Tibial artery (tissue), 4 donors: ENCODE results near the gene MBNL2.

ENCODE experiments used
- DNase-seq, 2 donors: peaks; one replicate each; pipeline ENCODE4 v3.0.0-alpha.2; 2019
- H3K27ac ChIP-seq, 2 donors: fragments of 200-600 bp; sonication (generic) in 1 of 2; 1 replicate in 1 of 2; 2 replicates in 1 of 2; pipeline ENCODE4 v1.5.1; 2018 to 2019; ENCODE audit warnings: mild to moderate bottlenecking in 1 of 2
- H3K27me3 ChIP-seq, 2 donors: fragments of 200-600 bp; sonication (generic) in 1 of 2; one replicate each; pipeline versions ENCODE4 v1.5.1 to v1.6.0; 2016 to 2019
- H3K36me3 ChIP-seq, 3 donors: fragments of 200-600 bp; sonication (generic) in 2 of 3; one replicate each; pipeline ENCODE4 v1.5.1; 2016 to 2019; ENCODE audit warnings: mild to moderate bottlenecking in 2 of 3
- H3K4me1 ChIP-seq, 4 donors: fragments of 200-600 bp; sonication (generic) in 2 of 4; 1 replicate in 3 of 4; 2 replicates in 1 of 4; pipeline ENCODE4 v1.5.1; 2016 to 2019
- H3K4me3 ChIP-seq, 2 donors: fragments of 200-600 bp; sonication (generic) in 1 of 2; 1 replicate in 1 of 2; 2 replicates in 1 of 2; pipeline ENCODE4 v1.5.1; 2018 to 2019; ENCODE audit warnings: mild to moderate bottlenecking in 2 of 2
- H3K9me3 ChIP-seq, 3 donors: fragments of 200-600 bp; sonication (generic) in 1 of 3; one replicate each; pipeline ENCODE4 v1.5.1; 2016 to 2019
- intact Hi-C: fragments of 100-400 bp; cut with DNase I; formaldehyde crosslinking; loops from one replicate; pipeline ENCODE4 v1.15.0; 2023; ENCODE audit warnings: low total_unique reads
- TF ChIP-seq, protein P1 (sequence below), 2 experiments: fragments of 200-600 bp in 1 of 2; fragments of 450-650 bp in 1 of 2; IDR thresholded peaks; one replicate each; pipeline ENCODE4 v1.5.1; 2017 to 2019; ENCODE audit warnings: antibody characterized with exemption in 2 of 2, mild to moderate bottlenecking in 1 of 2, moderate library complexity in 1 of 2

MBNL2 gene

DNA sequence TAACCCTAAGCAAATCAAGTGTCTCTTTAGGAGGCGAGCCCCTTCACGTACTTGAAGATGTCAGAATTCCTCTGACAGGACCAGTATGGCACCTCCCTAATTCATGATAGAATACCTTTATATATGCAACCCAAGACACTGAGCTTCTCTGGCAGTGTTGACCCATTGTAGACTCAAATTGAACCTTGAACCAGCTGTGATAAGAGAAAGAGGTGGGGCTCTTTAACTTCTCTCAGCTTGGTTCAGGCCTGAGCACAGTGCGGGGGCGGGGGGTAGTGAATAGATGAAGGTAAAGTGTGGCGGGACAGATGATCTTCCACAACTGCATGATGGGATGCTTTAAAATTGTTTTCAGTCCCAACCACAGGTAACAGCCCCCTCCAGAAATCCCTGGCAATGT is 12.1 kb downstream of the MBNL2 start:
- intact Hi-C loops = no loop called here
- H3K27me3 ChIP-seq = no peaks in the 10 kb centered on the region
- no peak overlapping the region for H3K27ac ChIP-seq
- H3K4me1 ChIP-seq = peaks cover 0 to 93% (median 47%) of the 10 kb centered on the region in 4 donors
- H3K36me3 ChIP-seq = no peaks in the 10 kb centered on the region
- TF ChIP-seq, protein P1, sequence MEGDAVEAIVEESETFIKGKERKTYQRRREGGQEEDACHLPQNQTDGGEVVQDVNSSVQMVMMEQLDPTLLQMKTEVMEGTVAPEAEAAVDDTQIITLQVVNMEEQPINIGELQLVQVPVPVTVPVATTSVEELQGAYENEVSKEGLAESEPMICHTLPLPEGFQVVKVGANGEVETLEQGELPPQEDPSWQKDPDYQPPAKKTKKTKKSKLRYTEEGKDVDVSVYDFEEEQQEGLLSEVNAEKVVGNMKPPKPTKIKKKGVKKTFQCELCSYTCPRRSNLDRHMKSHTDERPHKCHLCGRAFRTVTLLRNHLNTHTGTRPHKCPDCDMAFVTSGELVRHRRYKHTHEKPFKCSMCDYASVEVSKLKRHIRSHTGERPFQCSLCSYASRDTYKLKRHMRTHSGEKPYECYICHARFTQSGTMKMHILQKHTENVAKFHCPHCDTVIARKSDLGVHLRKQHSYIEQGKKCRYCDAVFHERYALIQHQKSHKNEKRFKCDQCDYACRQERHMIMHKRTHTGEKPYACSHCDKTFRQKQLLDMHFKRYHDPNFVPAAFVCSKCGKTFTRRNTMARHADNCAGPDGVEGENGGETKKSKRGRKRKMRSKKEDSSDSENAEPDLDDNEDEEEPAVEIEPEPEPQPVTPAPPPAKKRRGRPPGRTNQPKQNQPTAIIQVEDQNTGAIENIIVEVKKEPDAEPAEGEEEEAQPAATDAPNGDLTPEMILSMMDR (IDR thresholded peaks at IDR 0.05) = no peak
- no peak for DNase-seq
- H3K4me3 ChIP-seq = no peak overlapping the region
- H3K9me3 ChIP-seq = no peaks in the 10 kb centered on the region

DNA sequence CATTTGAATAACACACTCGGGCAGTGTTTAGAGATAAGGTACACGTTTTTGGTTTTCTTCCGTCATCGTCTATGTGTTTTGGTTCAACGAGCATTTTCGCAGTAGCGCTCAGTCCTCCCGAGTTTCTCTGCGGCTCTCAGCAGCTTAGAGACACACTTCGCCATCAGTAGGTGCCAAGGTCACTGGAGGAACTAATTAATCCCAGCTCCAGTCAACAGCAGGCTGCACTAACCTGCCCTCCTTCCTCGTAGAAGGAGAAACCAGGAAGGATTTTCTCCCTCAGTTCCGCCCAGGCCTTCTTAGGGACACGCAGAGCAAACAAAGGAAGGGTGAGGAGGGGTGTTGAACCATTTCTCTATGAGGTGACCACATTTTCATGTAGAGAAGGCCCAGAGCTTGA is 12.6 kb downstream of the MBNL2 start:
- Histone ChIP-seq H3K4me1 (peaks cover 0 to 93% (median 48%) of the 10 kb centered on the region in 4 donors), H3K27me3 (no peaks in the 10 kb centered on the region), H3K36me3 (no peaks in the 10 kb centered on the region), H3K9me3 (no peaks in the 10 kb centered on the region), H3K4me3 (no peak overlapping the region), H3K27ac (no peak overlapping the region)
- intact Hi-C loops = no loop called here
- no peak for DNase-seq
- TF ChIP-seq, protein P1 (IDR thresholded peaks at IDR 0.05) = no peak

DNA sequence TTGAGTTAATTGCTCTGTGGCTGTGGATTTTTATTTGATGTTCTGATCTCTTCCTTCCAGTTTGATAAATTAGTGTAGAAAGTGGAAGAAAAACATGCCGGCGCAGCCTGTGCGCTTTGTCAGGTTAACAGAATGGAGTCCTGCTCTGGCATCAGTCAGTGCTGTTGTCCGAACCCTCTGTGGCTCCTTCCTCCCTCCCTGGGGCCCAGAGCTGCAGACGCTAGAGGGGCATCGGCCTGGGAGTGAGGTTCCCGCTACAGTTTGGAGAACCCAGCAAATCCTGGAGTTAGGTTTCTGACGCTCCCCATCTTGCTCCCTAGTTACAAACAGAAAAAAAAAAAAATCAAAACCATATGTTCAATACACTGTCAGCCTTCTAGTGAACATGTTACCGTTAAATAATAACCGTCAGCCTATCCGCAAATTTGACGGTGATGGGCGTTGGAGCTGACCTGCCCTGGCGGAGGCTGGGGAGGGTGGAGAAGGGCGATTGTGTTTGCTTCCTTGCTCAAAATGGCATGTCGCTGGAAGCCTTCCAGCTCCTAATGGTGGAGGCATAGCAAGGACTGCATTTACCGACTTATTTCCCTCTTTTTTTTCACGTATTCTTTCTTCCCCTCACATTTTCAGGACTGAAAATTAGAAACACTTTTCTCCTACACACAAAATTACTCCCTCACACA is 13.6 kb downstream of the MBNL2 start:
- Histone ChIP-seq H3K27ac (peak overlapping the region; percentile 3 to 29), H3K9me3 (no peaks in the 10 kb centered on the region), H3K4me3 (peak overlapping the region; percentile 4 to 29), H3K36me3 (no peaks in the 10 kb centered on the region), H3K4me1 (peaks cover 0 to 93% (median 51%) of the 10 kb centered on the region in 4 donors), H3K27me3 (no peaks in the 10 kb centered on the region)
- intact Hi-C loops = no loop called here
- TF ChIP-seq, protein P1 (IDR thresholded peaks at IDR 0.05) = no peak
- no peak for DNase-seq

DNA sequence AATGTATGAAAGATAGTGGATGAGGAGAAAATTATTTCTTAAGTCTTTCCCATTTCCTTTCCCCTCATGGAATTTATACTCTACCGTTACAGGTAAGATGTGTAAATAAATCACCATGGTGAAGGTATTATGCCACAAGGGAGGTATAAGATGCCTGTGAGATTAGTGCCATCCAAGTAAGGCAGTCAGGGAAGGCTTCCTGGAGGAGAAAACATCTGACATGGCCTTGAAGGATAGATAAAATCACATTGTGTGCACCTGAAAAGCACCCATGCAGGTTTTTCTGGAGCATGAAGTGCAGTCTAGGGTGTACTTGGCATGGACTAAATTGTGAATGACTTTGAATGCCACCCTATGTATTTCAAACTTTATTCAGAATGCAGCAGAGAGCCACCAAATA is 15.3 kb downstream of the MBNL2 start:
- H3K36me3 ChIP-seq = no peaks in the 10 kb centered on the region
- no peak overlapping the region for H3K4me3 ChIP-seq
- no peak for DNase-seq
- TF ChIP-seq, protein P1 (IDR thresholded peaks at IDR 0.05) = no peak
- no peaks in the 10 kb centered on the region for H3K27me3 ChIP-seq
- H3K27ac ChIP-seq = no peak overlapping the region
- H3K9me3 ChIP-seq = no peaks in the 10 kb centered on the region
- intact Hi-C loops = no loop called here
- peaks cover 0 to 93% (median 54%) of the 10 kb centered on the region in 4 donors for H3K4me1 ChIP-seq

DNA sequence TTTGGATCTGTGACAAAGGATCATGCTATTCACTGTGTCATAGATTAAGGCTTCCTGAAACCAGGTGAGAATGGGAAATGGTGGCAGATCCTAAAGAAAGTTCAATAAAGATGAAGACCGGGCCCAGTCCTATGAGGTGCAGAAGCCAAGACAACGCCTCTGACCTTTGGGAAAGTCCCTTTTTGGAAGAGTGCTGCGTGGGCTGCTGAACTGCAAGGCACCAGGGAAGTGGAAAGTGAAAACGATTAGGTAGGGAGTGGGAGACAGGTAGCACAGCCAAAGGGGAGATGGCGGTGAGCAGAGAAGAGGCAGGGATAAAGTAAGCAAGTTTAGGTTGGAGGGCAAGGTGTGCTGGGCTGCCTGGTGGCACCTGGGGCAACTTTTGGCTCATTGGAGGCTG is 16.3 kb downstream of the MBNL2 start:
- Histone ChIP-seq H3K9me3 (no peaks in the 10 kb centered on the region), H3K36me3 (no peaks in the 10 kb centered on the region), H3K4me3 (no peak overlapping the region), H3K27me3 (no peaks in the 10 kb centered on the region), H3K27ac (peak overlapping the region; percentile 35 to 52), H3K4me1 (peaks cover 0 to 100% (median 58%) of the 10 kb centered on the region in 4 donors)
- TF ChIP-seq, protein P1 (IDR thresholded peaks at IDR 0.05) = no peak
- intact Hi-C loops = no loop called here
- DNase-seq = no peak
